Bone marrow (tissue), 2 donors: Measurements from ENCODE around the gene TMOD4.

ENCODE experiments used
- DNase-seq, 2 donors: peaks; one replicate each; lab custom pipeline; 2025; lab: John Stamatoyannopoulos, UW

Gene TMOD4

DNA sequence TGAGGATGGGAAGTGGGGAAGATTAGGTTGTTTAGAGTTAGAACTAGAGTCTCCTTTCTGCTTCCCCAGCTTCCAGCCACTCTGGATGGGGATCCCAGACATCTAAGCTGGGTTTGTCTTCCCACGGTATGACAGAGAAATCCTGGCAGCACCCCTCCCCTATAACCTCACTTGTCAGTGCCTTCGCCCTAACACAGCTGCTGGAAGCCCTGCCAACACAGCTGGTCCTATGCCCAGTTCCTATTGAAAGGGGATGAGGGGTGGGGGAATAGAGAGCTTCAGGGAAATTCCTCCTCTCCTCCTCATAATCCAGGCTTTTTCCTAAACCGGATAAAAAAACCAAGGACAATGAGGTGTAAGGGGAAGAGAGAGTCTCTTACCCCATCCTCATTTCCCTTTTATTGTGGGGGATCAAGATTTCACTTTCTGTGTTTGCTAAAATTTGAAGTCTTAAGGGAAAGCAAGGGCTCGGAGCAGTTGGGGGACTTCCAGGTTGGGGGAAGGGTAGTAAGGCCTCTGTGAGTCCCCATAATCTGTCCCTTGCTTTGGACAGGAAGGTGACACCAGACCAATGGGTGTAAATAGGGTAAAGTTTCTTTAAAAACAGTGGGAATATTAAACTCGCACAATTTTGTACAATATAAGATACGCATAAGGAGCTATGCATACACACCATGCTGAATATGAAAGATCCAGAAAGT, 590 bp downstream of the TMOD4 start:
- no peak for DNase-seq

DNA sequence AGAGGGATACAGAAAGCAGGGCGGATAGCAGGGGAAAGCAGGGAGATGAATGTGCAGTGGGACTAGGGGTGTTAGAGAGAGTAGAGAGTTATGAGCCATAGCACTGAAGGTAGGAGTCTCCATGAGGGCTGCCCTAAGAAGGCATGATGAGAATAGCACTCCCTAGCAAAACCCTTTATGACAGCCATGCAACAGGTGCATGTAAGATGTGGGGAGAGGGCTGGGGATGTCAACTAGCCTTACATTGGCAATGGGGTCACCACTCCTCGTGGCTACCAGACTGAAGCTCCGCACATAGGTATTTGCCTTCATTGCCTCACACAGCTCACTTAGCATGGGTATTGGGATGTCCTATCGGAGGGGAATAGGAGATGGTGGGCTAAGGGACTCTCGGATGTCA, 4.6 kb downstream of the TMOD4 start:
- DNase-seq = no peak

DNA sequence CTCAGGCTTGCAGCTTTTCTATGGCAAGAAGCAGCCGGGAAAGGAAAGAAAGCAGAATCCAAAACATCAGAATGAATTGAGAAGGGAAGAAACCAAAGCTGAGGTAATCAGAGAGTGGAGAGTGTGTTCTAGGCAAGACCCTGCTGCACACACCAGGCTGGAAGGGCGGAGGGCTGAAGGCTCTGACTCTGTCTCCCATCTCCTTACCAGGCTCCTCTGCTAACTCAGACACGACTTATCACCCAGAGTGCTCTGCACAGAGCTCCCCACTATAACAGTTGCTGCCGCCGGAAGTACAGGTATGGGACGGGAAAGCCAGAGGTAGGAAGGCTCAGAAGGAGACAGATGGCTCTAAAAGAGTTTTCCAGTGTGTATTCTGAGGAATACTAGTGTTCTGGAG, 8.7 kb downstream of the TMOD4 start:
- no peak for DNase-seq

DNA sequence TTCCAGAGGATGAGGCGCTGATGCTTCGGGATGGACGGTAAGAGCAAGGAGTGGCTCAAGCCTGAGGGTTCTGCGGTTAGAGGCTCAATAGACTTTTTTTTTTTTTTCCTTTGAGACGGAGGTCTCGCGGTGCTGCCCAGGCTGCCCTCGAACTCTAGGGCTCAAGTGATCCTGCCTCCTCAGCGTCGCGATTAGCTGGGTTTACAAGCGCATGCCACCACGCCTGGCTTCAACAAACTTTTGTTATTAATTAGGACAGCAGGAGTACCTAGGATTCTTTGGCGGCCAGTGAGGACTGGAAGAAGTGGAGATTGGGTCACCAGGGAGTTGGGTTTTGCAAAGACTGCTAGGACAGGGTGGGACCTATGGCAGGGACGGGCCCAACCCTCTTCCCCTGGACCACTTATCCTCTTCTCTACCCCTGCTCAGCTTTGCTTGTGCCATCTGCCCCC, 9.2 kb downstream of the TMOD4 start:
- DNase-seq = no peak

DNA sequence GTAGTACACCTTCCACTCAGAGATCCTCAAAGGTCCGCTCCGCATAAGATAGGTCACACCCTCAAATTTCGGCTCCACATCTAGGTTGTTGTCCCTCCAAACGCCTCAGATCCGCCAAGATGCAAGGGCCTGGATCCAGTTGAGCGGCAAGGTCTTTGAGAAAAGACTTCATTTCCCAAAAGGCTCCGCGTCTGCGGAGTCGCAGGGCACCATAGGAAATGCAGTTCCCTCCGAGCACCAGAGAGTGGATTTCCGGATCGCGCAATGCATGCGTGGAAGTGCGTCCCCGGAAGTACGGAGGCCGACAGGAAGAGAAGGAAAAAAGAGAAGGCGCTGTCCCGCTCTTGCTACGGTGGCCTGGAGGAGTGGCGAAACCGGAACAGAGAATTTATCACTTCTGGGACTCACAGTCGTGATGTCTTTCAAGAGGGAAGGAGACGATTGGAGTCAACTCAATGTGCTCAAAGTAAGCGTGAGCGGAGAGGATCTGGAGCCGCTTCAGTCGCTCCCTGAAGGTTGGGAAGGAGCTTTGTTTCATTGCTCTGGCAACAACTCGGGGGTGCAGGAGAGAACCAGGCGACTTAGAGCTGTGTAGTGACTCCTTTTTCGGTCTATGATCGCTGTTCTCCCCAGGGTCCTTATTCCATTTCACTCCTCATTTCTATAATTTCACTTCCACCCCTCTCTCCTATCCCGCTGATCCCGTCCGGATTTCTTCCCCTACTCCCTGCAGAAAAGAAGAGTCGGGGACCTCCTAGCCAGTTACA, 9.9 kb downstream of the TMOD4 start, which contains the start of the genes LYSMD1 and SCNM1:
Gene LYSMD1, minus strand, starts transcription at position 165 of the 767 bp plus-strand sequence. CDS start 644 bp downstream, outside the sequence.
Gene SCNM1, plus strand, starts transcription at position 407 of the 767 bp plus-strand sequence. Its CDS starts 9 bp downstream, at position 416.
- DNase-seq = peak; percentile 85 to 97

DNA sequence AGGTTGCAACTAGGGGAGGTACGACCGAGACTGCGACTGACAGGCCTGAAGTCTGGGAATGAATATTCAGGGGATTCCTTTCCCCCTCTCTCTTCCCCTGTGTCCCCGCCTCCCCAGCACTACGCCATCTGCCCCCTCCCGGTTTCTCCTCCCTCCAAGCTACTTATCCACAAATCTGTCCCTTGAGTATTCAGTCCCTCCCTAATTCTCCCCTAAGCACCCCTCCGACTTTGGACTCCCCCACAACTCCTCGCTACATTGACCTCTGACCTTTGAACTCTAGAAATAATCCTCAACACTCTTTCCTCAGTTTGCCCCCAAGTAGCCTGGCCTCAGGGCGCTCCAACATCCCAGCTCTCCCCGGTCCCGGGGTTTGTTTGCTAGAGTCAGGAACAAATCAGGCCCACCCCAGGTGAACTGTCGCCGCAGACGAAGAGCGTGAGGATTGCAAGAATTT, 10.5 kb downstream of the TMOD4 start:
- DNase-seq = no peak

DNA sequence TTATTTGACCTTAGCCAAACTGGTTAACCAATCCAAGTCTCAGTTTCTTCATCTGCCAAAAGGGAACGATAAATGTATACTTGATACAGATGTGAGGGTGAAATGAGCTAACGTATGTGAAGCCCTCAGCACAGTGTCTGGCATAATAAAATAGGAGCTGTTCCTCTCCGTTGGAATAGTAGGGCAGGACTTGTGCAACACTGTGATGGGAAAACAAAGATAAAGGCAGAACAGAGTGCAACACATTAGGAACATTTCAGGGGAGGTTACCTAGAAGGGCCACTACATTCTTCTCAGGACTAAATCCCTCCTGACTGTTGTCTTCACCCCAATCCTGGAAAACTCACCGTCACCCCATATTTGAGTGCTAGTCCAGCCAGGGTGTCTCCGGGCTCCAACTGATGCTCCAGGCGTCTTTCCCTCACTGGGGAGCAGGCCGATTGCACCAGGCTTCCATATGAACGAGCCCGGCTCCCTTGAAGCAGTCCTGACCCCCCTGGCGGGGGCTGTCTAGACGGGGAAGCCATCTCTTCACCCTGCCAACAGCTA, 11.0 kb downstream of the TMOD4 start:
- DNase-seq = no peak

DNA sequence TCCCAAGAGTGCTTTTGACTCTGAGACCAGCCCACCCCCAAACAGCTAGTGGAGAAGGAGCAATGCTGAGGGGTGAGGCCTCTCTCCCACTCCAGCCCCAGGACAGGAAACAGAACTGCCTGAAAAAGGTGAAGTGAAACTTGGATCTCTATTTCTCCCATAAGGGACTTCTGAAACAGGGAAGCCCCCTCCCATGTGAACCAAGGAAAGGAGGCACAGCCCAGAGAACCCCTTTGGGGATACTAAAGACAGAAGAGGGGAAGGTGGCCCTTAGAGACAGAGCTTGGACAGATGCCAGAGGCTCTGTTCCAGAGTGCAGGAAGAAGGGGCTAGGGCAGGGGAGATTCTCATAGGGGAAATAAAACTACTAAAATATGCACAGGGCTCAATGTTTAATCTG, 16.4 kb downstream of the TMOD4 start:
- no peak for DNase-seq

DNA sequence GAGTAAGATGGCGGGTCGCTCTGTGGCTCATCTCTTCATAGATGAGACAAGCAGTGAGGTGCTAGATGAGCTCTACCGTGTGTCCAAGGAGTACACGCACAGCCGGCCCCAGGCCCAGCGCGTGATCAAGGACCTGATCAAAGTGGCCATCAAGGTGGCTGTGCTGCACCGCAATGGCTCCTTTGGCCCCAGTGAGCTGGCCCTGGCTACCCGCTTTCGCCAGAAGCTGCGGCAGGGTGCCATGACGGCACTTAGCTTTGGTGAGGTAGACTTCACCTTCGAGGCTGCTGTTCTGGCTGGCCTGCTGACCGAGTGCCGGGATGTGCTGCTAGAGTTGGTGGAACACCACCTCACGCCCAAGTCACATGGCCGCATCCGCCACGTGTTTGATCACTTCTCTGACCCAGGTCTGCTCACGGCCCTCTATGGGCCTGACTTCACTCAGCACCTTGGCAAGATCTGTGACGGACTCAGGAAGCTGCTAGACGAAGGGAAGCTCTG, 17.0 kb downstream of the TMOD4 start:
- DNase-seq = no peak

DNA sequence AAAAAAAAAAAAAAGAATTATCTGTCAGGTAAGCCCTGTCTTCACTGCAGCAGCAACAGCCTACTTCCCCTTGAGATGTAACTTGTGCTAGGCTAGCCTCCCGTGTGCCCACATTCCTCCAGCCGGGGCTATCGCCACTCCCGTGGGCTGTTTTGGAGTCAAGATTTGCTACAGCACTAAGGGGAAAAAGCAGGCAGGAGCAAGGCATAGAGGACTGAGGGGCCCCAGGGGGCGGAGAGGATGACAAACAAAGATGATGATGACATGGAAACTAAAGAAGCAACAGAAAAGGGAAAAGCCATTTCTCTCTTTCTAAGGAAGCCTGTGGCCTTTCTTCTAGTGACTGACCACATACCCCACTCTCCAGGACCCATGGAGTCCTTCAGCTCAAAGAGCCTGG, 17.5 kb downstream of the TMOD4 start:
- no peak for DNase-seq

DNA sequence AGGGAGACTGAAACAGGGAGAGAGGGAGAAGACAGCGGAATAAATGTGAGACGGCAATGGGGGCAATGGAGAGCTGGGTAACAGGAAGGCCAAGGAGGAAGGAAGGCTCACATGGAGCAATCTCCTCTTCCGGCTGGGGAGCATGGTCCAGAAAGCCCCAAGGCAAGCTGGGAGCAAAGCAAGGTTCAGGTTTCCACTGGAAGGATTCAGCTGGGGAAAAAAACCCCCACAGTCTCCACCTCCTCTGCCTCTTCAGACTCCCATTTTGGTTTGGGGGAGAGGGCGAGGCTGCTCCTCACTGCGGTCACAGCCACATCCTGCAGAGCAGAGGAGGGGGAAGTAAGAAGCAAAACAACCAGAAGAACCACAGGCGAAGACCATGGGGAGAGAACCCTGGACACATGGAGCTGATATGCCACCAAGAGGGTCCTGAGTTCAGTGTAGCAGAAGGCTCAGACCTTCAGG, 18.7 kb downstream of the TMOD4 start:
- DNase-seq = peak in 1 of 2 donors; percentile 65

DNA sequence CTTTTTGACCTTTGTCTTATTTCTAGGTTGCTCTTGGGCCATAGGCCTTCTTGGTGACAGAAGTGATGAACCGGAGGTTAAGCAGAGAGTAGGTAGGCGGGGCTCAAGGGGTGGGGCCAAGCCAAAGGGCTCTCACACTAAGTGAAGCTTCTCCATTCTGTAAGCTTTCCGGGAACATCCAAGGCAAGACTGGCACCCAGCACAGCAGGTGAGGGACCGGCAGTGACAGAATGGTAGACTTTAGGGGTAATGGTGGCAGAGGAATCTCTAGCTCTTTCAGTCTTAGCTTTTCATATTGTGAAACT, 19.3 kb downstream of the TMOD4 start, which contains the start of gene TNFAIP8L2:
Gene TNFAIP8L2, plus strand, starts transcription at position 135 of the 305 bp plus-strand sequence. CDS start 2,049 bp downstream, outside the sequence.
- peak; percentile 34 to 60 for DNase-seq

DNA sequence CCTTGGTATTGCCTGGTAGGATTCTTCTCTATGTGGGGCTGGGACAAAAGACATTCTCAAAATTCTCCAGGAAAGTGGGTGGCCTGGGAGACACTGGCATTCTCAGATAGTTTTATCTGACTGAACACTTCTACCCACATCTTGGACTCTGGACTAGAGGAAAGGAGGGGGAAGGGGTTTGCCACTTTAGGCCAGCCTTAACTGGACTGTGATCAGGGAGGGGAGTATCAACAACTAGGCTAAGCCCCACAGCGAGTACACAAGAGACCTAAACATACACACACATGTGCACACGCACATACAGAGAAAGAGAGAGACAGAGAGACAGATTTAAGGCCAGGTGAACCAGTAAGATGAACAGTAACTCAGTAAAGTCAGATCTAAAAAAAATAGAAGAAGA, 28.1 kb downstream of the TMOD4 start:
- no peak for DNase-seq

DNA sequence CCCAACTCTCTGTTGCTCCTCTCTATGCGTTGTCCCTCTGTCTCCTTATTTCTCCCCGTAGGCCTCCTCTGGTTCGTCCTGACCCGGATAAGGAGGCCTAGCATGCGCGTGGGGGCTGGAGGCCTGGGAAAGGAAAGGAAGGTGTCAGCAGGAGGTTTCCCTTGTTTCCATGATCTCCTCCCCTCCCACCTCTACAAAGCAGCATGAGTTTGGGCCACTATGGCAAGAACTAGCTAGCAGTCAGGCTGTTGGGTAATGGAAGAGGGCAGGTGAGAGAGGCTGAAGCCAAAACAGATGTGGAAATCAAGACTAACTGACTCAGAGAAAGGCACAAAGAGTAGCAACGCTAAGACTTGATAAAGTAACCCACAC, 28.7 kb downstream of the TMOD4 start:
- no peak for DNase-seq

DNA sequence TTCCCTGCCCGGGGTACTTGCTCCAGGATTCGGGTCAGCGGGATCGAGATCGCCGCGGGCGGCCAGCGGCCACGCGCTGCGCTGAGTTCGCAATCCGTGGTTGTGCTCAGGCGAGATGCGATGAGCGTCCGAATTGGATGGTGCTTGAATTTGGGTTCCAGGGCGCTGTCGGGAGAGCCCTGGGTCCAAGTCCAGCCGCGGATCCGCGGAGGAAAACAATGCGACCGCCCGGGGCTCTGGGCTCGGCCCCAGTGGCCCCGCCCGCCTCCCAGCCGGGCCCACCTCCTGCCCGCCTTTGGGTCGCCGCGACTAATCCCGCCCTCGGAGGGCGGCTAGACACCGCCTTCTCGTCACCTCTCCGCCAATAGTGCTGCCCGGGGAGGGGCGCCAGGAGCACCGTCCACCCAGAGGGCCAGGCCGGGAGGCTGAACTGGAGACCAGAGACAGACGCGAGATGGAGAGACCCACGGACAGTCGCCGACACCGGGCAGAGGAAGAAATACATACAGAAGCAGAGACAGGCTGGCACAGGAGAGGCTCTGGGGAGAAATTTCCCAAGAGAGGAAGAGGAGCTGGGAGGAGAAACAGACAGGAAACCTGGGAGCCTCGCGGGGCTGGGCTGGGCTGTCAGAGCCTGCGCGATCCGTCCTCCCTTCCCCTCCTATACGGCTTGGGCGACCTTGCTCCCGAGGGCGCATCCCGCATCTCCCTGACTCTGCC, 29.2 kb downstream of the TMOD4 start, which contains the start of gene SEMA6C:
Gene SEMA6C, minus strand, starts transcription at position 220 of the 720 bp plus-strand sequence. CDS start 4,010 bp downstream, outside the sequence.
- DNase-seq = peak; percentile 60 to 80

DNA sequence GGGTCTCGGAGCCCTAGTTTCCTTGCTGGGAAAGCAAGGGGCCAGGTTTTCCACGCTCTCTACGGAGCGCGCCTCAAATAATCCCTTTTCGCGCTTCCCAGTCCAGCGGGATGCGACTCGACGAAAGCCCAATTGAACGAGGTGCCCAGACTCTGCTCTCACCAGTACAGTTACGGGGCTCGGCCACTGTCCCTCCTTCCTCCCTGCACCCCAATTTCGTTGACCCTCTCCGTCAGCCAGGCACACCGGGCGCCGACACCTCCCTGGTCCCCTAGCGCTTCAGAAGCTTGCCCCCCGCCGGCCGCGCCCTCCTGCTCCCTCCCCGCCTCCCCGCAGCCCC, 29.7 kb downstream of the TMOD4 start:
- DNase-seq = no peak

DNA sequence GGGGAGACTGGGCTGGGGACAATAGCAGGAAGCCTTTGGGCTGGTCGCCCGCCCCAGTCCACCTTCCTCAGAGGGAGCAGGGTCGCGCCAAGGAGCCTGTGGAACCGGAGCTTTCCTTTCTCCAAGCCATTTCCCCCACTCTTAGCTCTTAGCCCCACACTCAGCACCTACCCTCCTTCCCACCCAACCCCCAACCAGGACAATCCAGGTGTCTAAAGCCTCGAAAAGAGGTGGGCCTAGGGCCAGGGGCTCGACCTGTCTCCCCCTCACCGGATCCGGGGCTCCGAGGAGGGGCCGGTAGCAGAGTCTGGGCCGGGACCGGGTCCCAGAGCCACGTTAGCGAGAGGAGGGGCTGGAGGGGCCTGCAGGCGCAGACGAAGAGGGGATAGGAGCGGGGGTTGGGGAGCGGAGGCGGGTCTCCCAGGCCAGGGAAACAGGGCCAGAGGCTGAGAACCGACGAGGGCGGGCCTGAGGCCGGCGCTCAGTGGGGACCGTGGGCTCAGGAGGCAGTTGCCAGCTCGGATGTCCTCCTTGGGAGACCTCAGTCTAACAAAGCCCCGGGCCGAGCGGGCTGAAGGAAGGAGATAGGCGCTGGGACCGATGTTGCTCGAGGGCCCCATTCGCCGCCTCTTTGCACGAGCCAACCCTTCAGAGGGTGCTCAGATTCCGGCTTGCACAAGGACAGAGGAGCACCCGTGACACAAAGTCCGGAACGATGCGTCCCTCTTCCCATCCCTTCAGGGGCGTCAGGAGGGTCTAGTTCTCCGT, 30.3 kb downstream of the TMOD4 start:
- DNase-seq = no peak

DNA sequence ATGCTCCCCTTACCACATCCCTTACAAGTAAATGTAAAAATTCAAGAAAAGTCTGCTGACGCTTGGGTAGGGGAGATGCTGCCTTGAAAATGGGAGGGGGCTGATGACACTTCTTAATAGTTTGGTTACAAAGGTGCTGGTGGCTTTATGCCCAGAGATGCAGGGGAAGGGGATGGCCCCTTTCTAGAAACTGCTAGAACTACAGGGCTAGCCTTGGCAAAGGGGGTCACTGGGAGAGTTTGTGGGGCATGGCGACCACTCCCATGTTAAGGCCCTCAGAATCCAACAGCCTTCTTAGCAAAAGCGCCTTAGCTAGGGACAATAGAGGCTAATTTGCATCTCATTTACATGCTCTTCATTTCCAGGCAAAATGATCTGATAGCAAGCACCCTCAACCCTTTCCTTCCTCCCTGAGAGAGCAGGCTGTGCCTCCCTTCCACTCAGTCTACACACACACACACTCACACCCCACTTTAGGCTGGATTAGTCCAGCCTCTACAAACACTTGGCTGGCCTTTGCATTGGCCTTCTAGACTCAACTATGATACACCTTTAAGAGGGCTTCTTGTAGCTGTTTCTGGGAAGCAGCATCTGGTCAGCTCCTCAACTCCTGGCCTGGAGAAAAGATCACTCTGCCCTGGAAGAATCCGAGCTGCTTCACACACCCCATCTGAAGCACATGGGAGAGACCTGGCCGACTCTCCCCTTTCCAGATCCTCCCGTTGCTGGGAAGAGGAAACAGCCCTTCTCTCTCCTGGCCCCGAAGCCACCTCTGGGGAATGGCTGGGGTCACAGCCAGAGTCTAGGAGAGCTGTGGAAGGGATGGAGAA, 31.1 kb downstream of the TMOD4 start:
- no peak for DNase-seq

DNA sequence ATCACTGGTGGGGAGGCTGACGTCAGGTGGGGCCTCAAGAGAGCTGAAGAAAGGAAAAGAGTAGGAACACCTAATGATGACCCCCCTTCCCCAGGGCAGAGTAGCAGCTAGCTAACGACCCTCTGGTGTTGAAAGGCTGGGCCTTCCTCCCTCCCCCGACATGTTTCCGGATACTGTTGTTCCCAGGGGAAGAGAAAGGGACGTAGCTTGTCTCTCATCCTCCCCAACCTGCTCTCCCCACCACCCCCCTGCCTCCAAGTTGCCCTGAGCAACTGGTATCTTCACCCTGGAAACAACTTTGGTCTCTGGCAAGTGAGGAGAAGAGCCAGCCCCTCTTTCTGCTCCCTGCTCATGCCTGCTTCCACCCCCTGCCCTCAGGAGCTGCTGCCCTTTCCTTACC, 31.8 kb downstream of the TMOD4 start:
- no peak for DNase-seq

DNA sequence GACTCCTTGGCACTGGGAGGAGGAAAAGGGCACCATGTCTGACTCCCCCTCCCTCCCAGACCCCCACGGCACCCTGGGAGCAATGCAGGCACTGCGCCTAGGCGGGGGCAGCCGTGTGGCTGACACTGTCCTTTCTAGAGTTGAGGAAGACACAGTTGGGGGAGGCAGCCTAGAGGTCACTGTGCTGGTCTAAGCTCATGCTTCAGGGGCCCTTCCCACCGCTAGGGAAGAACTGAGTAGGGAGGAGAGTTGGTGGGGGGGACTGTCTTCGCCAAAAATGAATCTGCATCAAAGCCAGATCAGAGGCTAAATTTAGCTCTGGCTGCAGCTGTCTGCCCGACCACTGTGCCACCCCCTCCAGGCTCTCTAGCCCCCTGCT, 32.7 kb downstream of the TMOD4 start:
- no peak for DNase-seq
